Measurements from ENCODE around the gene GCDH. TPM values are rescaled to one million over a fixed set of nuclear protein-coding genes. Genes with fewer than 3 reads are reported as not detected.

Gene GCDH
- polyA plus RNA-seq, 1 experiment, result 20.9 TPM

- no peak for DNase-seq (ENCODE audit: low read depth)
- POLR2A ChIA-PET, result no interaction called here
- no peak for TF ChIP-seq CTCF (IDR thresholded peaks at IDR 0.05; ENCODE audit: insufficient read depth, low read depth, low read length)
- Histone ChIP-seq H3K4me3 (ENCODE audit: low read depth, low read length) (no peak overlapping the region), H3K27me3 (ENCODE audit: control insufficient read depth, insufficient read depth, low read length) (no peaks in the 10 kb centered on the region), H3K36me3 (ENCODE audit: control insufficient read depth, insufficient read depth, low read length) (peaks cover 28% of the 10 kb centered on the region)
- CTCF ChIA-PET, result no interaction called here
Measured at GRCh38 chr19:12940897-12941296, 49.9 kb downstream of the GCDH start.

GRCh38 chr19:12943437-12944044 is 52.6 kb downstream of the GCDH start:
- Histone ChIP-seq H3K4me3 (ENCODE audit: low read depth, low read length) (no peak overlapping the region), H3K36me3 (ENCODE audit: control insufficient read depth, insufficient read depth, low read length) (peaks cover 37% of the 10 kb centered on the region), H3K27me3 (ENCODE audit: control insufficient read depth, insufficient read depth, low read length) (no peaks in the 10 kb centered on the region)
- no peak for TF ChIP-seq CTCF (IDR thresholded peaks at IDR 0.05; ENCODE audit: insufficient read depth, low read depth, low read length)
- ChIA-PET CTCF (interaction anchor here (0.6 to 0.8 kb wide), 2 partner anchors 22 to 161 kb away, joined by 3 to 4 read pairs; no protein-coding TSS in a partner anchor), POLR2A (no interaction called here)
- no peak for DNase-seq (ENCODE audit: low read depth)

- H3K27me3 ChIP-seq (ENCODE audit: control insufficient read depth, insufficient read depth, low read length), result no peaks in the 10 kb centered on the region
- ChIA-PET CTCF (interaction anchor here (0.6 to 0.8 kb wide), 2 partner anchors 21 to 161 kb away, joined by 3 to 4 read pairs; no protein-coding TSS in a partner anchor), POLR2A (no interaction called here)
- peaks cover 44% of the 10 kb centered on the region for H3K36me3 ChIP-seq (ENCODE audit: control insufficient read depth, insufficient read depth, low read length)
- TF ChIP-seq CTCF (IDR thresholded peaks at IDR 0.05; ENCODE audit: insufficient read depth, low read depth, low read length), result no peak
- DNase-seq (ENCODE audit: low read depth), result no peak
- H3K4me3 ChIP-seq (ENCODE audit: low read depth, low read length), result no peak overlapping the region
Measured at GRCh38 chr19:12944104-12944674, 53.2 kb downstream of the GCDH start.

GRCh38 chr19:12945479-12946091 is 54.6 kb downstream of the GCDH start, which contains the start of gene RAD23A:
RAD23A (plus strand) TSS chr19:12945862; CDS start chr19:12945949, 87 bp downstream.
- peak; percentile 80 for DNase-seq (ENCODE audit: low read depth)
- TF ChIP-seq CTCF (IDR thresholded peaks at IDR 0.05; ENCODE audit: insufficient read depth, low read depth, low read length), result no peak
- Histone ChIP-seq H3K27me3 (ENCODE audit: control insufficient read depth, insufficient read depth, low read length) (no peaks in the 10 kb centered on the region), H3K36me3 (ENCODE audit: control insufficient read depth, insufficient read depth, low read length) (peaks cover 46% of the 10 kb centered on the region), H3K4me3 (ENCODE audit: low read depth, low read length) (peak within 1 kb of the TSS; percentile 69)
- ChIA-PET CTCF (interaction anchor here (5.8 kb wide), 1 partner anchor 20 kb away, joined by 28 read pairs; no protein-coding TSS in a partner anchor), POLR2A (interaction anchor here (1.0 kb wide), 1 partner anchor 55 kb away, joined by 3 read pairs; the partner anchor contains the start of gene GCDH)

- Histone ChIP-seq H3K36me3 (ENCODE audit: control insufficient read depth, insufficient read depth, low read length) (peaks cover 45% of the 10 kb centered on the region), H3K27me3 (ENCODE audit: control insufficient read depth, insufficient read depth, low read length) (no peaks in the 10 kb centered on the region), H3K4me3 (ENCODE audit: low read depth, low read length) (peak overlapping the region; percentile 69)
- CTCF ChIA-PET, result interaction anchor here (5.8 kb wide), 1 partner anchor 19 kb away, joined by 28 read pairs; no protein-coding TSS in a partner anchor
- no peak for DNase-seq (ENCODE audit: low read depth)
- no peak for TF ChIP-seq CTCF (IDR thresholded peaks at IDR 0.05; ENCODE audit: insufficient read depth, low read depth, low read length)
- POLR2A ChIA-PET, result interaction anchor here (0.6 to 1.0 kb wide), 4 partner anchors 8 to 1571 kb away, joined by 3 to 9 read pairs (median 5); partner anchors contain the start of genes GCDH and SWSAP1
Measured at GRCh38 chr19:12946092-12946721, 55.2 kb downstream of the GCDH start.
